IMR-90 (cell line): ENCODE measurements around the gene TPPP. TPM values are rescaled to one million over a fixed set of nuclear protein-coding genes. Genes with fewer than 3 reads are reported as not detected.
A peak's percentile ranks its signal among the peaks of the same experiment; 100 is the strongest.

Source experiments
- ATAC-seq: fragments of 200-7000 bp; cut with Tn5 transposase; 2 replicates; pipeline ENCODE4 v1.9.1; 2020; ENCODE audit warnings: low read depth, mild to moderate bottlenecking, moderate library complexity
- BruUV-seq: library from RNA; stranded (reverse); fragments of 400-500 nt; replicated peaks from 2 replicates; lab custom pipeline; 2021; lab: Mats Ljungman, UMichigan
- CTCF ChIA-PET: fragments of 300-600 bp; formaldehyde crosslinking; extraction: SDS; loops from one replicate; lab custom pipeline; 2021; ENCODE audit warnings: antibody characterized with exemption; lab: Yijun Ruan, JAX
- POLR2A ChIA-PET: fragments of 300-600 bp; sonication (Branson Sonifier 250); formaldehyde crosslinking; loops from one replicate; lab custom pipeline; 2022; ENCODE audit warnings: antibody characterized with exemption; ENCODE audit not compliant: unreplicated experiment; lab: Charles Lee
- DNase-seq: peaks from one replicate; pipeline ENCODE4 v3.0.0; 2013
- H2AFZ ChIP-seq: replicated peaks from 2 replicates; pipeline ENCODE3; 2013; ENCODE audit warnings: low read length, mild to moderate bottlenecking; ENCODE audit not compliant: poor library complexity
- H2AK5ac ChIP-seq: 2 replicates; pipeline ENCODE4 v1.6.1; 2013; ENCODE audit warnings: low read depth, low read length, inconsistent platforms
- H2AK9ac ChIP-seq: replicated peaks from 2 replicates; pipeline ENCODE3; 2013; ENCODE audit warnings: mild to moderate bottlenecking, low read depth, low read length, moderate library complexity; ENCODE audit not compliant: poor library complexity
- H2BK120ac ChIP-seq: 2 replicates; pipeline ENCODE4 v1.6.1; 2013; ENCODE audit warnings: low read depth, low read length, inconsistent platforms
- H2BK15ac ChIP-seq: 3 replicates; pipeline ENCODE4 v1.6.1; 2013; ENCODE audit warnings: low read depth, low read length, inconsistent platforms
- H2BK20ac ChIP-seq: 2 replicates; pipeline ENCODE4 v1.6.1; 2013; ENCODE audit warnings: low read depth, mild to moderate bottlenecking, inconsistent platforms, low read length, moderate library complexity
- H2BK5ac ChIP-seq: 2 replicates; pipeline ENCODE4 v1.6.1; 2013; ENCODE audit warnings: mild to moderate bottlenecking, low read depth, low read length, inconsistent platforms; ENCODE audit not compliant: poor library complexity, severe bottlenecking
- H3K14ac ChIP-seq: replicated peaks from 2 replicates; pipeline ENCODE4 v1.6.1; 2013; ENCODE audit warnings: low read depth, low read length, inconsistent platforms
- H3K18ac ChIP-seq: 2 replicates; pipeline ENCODE4 v1.6.1; 2013; ENCODE audit warnings: low read depth, low read length, control low read depth
- H3K23ac ChIP-seq: 2 replicates; pipeline ENCODE4 v1.6.1; 2013; ENCODE audit warnings: low read depth, low read length, inconsistent platforms
- H3K27ac ChIP-seq: 2 replicates; pipeline ENCODE4 v1.5.1; 2013; ENCODE audit warnings: mild to moderate bottlenecking, control low read depth, low read length; ENCODE audit not compliant: insufficient read depth
- H3K27me3 ChIP-seq: 2 replicates; pipeline ENCODE4 v1.6.1; 2013; ENCODE audit warnings: low read length; ENCODE audit not compliant: control insufficient read depth, insufficient read depth
- H3K36me3 ChIP-seq: 2 replicates; pipeline ENCODE4 v1.6.1; 2013; ENCODE audit warnings: low read length, mixed read lengths; ENCODE audit not compliant: control insufficient read depth, insufficient read depth
- H3K4ac ChIP-seq: 2 replicates; pipeline ENCODE4 v1.6.1; 2013; ENCODE audit warnings: low read depth, low read length, inconsistent platforms
- H3K4me1 ChIP-seq: 2 replicates; pipeline ENCODE4 v1.6.1; 2013; ENCODE audit warnings: low read length, mixed read lengths; ENCODE audit not compliant: control insufficient read depth, insufficient read depth
- H3K4me2 ChIP-seq: 2 replicates; pipeline ENCODE4 v1.6.1; 2013; ENCODE audit warnings: low read depth, mild to moderate bottlenecking, control low read depth, low read length, moderate library complexity
- H3K4me3 ChIP-seq: 2 replicates; pipeline ENCODE4 v1.5.1; 2013; ENCODE audit warnings: low read depth, mild to moderate bottlenecking, control low read depth, low read length, moderate library complexity; ENCODE audit not compliant: insufficient read depth
- H3K56ac ChIP-seq: 2 replicates; pipeline ENCODE4 v1.6.1; 2013; ENCODE audit warnings: low read length, inconsistent platforms; ENCODE audit not compliant: insufficient read depth; ENCODE audit errors: extremely low read depth
- H3K79me1 ChIP-seq, 2 experiments: 2 replicates each; pipeline ENCODE4 v1.6.1; 2013; ENCODE audit warnings: low read length in 2 of 2, inconsistent platforms in 1 of 2, low read depth in 1 of 2
- H3K9ac ChIP-seq: 2 replicates; pipeline ENCODE4 v1.6.1; 2013; ENCODE audit warnings: low read depth, low read length, control low read depth
- H3K9me1 ChIP-seq: 2 replicates; pipeline ENCODE4 v1.6.1; 2013; ENCODE audit warnings: low read length, inconsistent platforms; ENCODE audit not compliant: insufficient read depth
- H3K9me3 ChIP-seq: 2 replicates; pipeline ENCODE4 v1.6.1; 2013; ENCODE audit warnings: low read length; ENCODE audit not compliant: control insufficient read depth, insufficient read depth
- H4K20me1 ChIP-seq: 2 replicates; pipeline ENCODE4 v1.6.1; 2013; ENCODE audit warnings: low read length, inconsistent platforms; ENCODE audit not compliant: insufficient read depth
- H4K5ac ChIP-seq: 2 replicates; pipeline ENCODE4 v1.6.1; 2013; ENCODE audit warnings: mild to moderate bottlenecking, low read depth, low read length, control low read depth
- H4K8ac ChIP-seq, 2 experiments: 2 replicates each; pipeline ENCODE4 v1.6.1; 2013; ENCODE audit warnings: low read depth in 2 of 2, low read length in 2 of 2, control low read depth in 1 of 2, inconsistent platforms in 1 of 2
- H4K91ac ChIP-seq: 2 replicates; pipeline ENCODE4 v1.6.1; 2013; ENCODE audit warnings: low read depth, low read length, inconsistent platforms; ENCODE audit not compliant: insufficient read depth
- CEBPB ChIP-seq: IDR thresholded peaks from 2 replicates; pipeline ENCODE4 v1.6.1; 2012; ENCODE audit warnings: low read depth, low read length, improper control_type of control experiment
- FOS ChIP-seq: fragments of 150-350 bp; IDR thresholded peaks from 2 replicates; pipeline ENCODE4 v1.6.1; 2016; ENCODE audit warnings: low read depth, low read length
- RAD21 ChIP-seq: IDR thresholded peaks from 2 replicates; pipeline ENCODE4 v1.6.1; 2012; ENCODE audit warnings: low read length, improper control_type of control experiment
- WGBS, 2 experiments: methylation state at CpG; one replicate each; pipeline versions ENCODE4 v1.1.5 to v1.1.7; 2013; ENCODE audit warnings: missing lambda C conversion rate in 2 of 2; ENCODE audit not compliant: insufficient read length in 1 of 2; ENCODE audit errors: extremely low coverage in 2 of 2; 5-methylcytosine and 5-hydroxymethylcytosine counted together
- dilution Hi-C: fragments of 300-500 bp; cut with HindIII; formaldehyde crosslinking; loops from one replicate; pipeline ENCODE4 v1.14.3; 2018; ENCODE audit warnings: low sequenced_read_pairs; ENCODE audit not compliant: unreplicated experiment
- in situ Hi-C: fragments of 300-500 bp; cut with MboI; formaldehyde crosslinking; loops from 3 replicates; pipeline ENCODE4 v1.14.3; 2019; ENCODE audit warnings: low sequenced_read_pairs, inconsistent platforms, mixed read lengths
- intact Hi-C: fragments of 100-400 bp; cut with micrococcal nuclease; formaldehyde crosslinking; loops from 2 replicates; pipeline ENCODE4 v1.10.0; 2022
- polyA plus RNA-seq, 3 experiments: library from polyadenylated mRNA; depleted of rRNA; stranded (reverse); fragments of >200 nt; gene quantifications; 2 replicates each; pipeline ENCODE4 v1.2.3, GENCODE V29; 2012; ENCODE audit warnings: low replicate concordance in 1 of 3
- total RNA-seq: library from RNA; depleted of rRNA; stranded (reverse); fragments of >200 nt; gene quantifications from 2 replicates; pipeline ENCODE4 v1.2.3, GENCODE V29; 2012

TPPP gene
- total and polyA plus RNA-seq, 2 of the 4 experiments (the other 2 are of a cell fraction) = under 0.01 to 0.07 TPM

DNA sequence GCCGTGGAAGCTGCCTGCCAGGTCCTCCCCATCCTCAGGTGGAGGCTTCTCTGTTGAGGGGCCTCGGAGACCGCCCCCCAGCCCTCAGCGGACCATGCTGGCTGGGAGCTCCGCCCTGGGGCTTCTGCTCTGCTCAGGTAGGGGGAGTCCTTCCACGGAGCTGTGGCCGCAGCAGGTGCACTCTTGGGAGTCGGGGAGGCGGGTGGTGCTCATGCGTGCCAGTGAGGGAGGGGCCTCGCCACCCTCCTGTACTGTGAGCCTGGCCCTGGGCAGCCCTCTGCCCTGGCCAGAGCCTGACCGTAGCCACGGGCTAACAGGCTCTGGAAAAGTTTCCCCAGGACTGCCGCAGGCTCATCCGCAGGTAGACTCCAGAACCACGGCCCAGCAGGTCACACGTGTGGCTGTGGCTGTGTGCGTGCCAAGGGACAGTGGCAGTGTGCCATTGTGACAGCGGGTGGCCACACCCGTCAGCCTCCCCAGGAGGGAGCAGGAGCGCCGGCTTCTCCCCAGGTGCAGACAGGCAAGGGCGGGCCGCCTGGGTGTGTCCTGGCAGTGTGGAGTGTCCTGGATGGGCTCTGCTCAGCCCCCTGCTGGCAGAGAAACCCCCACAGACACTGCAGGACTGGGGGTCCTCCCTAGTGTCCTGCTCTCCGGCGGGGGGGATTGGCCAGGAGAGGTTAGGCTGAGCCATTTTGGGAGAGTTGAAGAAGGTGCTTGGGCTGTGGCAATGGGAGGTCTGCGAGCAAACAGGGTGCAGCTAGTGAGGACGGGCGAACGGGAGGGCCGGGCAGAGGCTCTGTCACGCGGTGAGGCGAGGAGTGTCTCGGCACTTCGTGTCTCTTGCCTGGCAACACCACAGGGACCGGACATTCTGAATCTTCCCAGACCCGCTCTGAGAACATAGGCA is 29.5 kb downstream of the TPPP start:
- POLR2A ChIA-PET = no interaction called here
- H3K9me1 ChIP-seq = no peaks in the 10 kb centered on the region
- no peak overlapping the region for H4K91ac ChIP-seq
- no peaks in the 10 kb centered on the region for H4K20me1 ChIP-seq
- intact Hi-C loops = no loop called here
- H3K4me1 ChIP-seq = no peaks in the 10 kb centered on the region
- H3K4ac ChIP-seq = no peak overlapping the region
- no TSS peak for BruUV-seq
- no peak overlapping the region for H2BK15ac ChIP-seq
- dilution Hi-C loops = no loop called here
- no peak overlapping the region for H2BK20ac ChIP-seq
- no peak overlapping the region for H3K18ac ChIP-seq
- CTCF ChIA-PET = no interaction called here
- no peak overlapping the region for H3K9ac ChIP-seq
- no peaks in the 10 kb centered on the region for H3K79me1 ChIP-seq
- peak overlapping the region; percentile 9 for H2AK9ac ChIP-seq
- no peak overlapping the region for H3K14ac ChIP-seq
- H3K23ac ChIP-seq = no peak overlapping the region
- no peak overlapping the region for H2BK5ac ChIP-seq
- no peaks in the 10 kb centered on the region; the same call in 1 of the 2 replicates for H3K9me3 ChIP-seq
- no peak overlapping the region for H4K5ac ChIP-seq
- in situ Hi-C loops = no loop called here
- peaks cover 7% of the 10 kb centered on the region; the same call in 1 of the 2 replicates for H3K36me3 ChIP-seq
- H3K56ac ChIP-seq = no peak overlapping the region
- no peak overlapping the region for H2AFZ ChIP-seq
- H4K8ac ChIP-seq = no peak overlapping the region
- ATAC-seq (no peak), DNase-seq (no peak)
- WGBS, 2 experiments = 96% methylated on average over 20 of the region's 38 CpGs; no CpG with 5 or more reads in 1 of the 2 experiments
- TF ChIP-seq RAD21 = no peak
- no peak for TF ChIP-seq CEBPB
- TF ChIP-seq FOS = no peak
- no peak overlapping the region for H3K27ac ChIP-seq
- H3K4me3 ChIP-seq = no peak overlapping the region
- H2AK5ac ChIP-seq = no peak overlapping the region
- no peak overlapping the region for H3K4me2 ChIP-seq
- no peak overlapping the region for H2BK120ac ChIP-seq
- H3K27me3 ChIP-seq = no peaks in the 10 kb centered on the region
